ENCODE data around the gene PLEKHJ1. TPM values are rescaled to one million over a fixed set of nuclear protein-coding genes. Genes with fewer than 3 reads are reported as not detected.

PLEKHJ1 gene
- total RNA-seq, 2 donors from 2014 or later, result 47.5 to 89.0 TPM

DNA sequence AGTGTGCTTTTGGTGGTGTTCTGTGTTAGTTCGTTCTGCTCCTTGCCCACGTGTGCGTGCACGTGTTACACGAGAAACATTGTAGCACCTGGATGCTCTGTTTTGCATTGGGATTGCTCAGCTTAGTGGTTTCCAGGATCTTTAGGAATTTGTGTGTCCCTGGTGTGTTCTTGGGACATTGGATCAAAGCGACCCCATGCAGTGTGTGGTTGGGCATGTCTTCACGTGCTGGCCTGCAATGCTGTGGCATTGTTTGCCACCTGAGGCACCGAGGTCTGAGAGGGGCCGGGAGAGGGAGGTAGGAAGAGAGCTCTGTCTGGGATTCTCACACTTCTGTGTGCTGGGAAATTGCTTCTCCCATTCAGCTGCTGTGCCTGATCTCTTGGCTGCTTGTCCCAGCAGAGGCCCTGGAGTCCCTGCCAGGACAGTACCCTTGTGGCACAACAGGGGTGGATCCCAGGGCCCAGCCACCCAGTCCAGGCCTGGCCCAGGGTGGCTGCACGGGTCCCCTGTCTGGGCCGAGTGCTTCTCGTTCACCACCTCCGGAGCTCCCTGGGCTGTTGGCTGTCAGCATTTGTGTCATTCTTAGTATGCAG is 11.3 kb downstream of the PLEKHJ1 start:
- Histone ChIP-seq H3K4me3 (no peak overlapping the region), H3K27ac (peak overlapping the region in 3 of 4 donors; percentile 1 to 51 (median 2)), H3K27me3 (no peaks in the 10 kb centered on the region), H3K4me1 (peaks cover 11% of the 10 kb centered on the region), H3K36me3 (replicated peaks in 1 of 2; ENCODE audit: insufficient read depth in 1 of 2, low read depth in 2 of 2) (peaks cover 8 to 26% of the 10 kb centered on the region in 2 donors), H3K9me3 (no peaks in the 10 kb centered on the region)
- WGBS, 2 donors, result 44 to 50% methylated on average over 9 to 13 of the region's 13 CpGs
- DNase-seq, result peak in 3 of 4 donors; percentile 61 to 70 (median 68)
- intact Hi-C loops (cut with DNase I), result loop anchor here (5.0 kb wide), 1 partner anchor 53 kb away; no protein-coding TSS in a partner anchor
- TF ChIP-seq, protein P1, sequence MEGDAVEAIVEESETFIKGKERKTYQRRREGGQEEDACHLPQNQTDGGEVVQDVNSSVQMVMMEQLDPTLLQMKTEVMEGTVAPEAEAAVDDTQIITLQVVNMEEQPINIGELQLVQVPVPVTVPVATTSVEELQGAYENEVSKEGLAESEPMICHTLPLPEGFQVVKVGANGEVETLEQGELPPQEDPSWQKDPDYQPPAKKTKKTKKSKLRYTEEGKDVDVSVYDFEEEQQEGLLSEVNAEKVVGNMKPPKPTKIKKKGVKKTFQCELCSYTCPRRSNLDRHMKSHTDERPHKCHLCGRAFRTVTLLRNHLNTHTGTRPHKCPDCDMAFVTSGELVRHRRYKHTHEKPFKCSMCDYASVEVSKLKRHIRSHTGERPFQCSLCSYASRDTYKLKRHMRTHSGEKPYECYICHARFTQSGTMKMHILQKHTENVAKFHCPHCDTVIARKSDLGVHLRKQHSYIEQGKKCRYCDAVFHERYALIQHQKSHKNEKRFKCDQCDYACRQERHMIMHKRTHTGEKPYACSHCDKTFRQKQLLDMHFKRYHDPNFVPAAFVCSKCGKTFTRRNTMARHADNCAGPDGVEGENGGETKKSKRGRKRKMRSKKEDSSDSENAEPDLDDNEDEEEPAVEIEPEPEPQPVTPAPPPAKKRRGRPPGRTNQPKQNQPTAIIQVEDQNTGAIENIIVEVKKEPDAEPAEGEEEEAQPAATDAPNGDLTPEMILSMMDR (IDR thresholded peaks at IDR 0.05), result peak in 1 of 7 experiments; percentile 15
- TF ChIP-seq POLR2A (IDR thresholded peaks at IDR 0.05), result no peak
- peak; percentile 25 for ATAC-seq

DNA sequence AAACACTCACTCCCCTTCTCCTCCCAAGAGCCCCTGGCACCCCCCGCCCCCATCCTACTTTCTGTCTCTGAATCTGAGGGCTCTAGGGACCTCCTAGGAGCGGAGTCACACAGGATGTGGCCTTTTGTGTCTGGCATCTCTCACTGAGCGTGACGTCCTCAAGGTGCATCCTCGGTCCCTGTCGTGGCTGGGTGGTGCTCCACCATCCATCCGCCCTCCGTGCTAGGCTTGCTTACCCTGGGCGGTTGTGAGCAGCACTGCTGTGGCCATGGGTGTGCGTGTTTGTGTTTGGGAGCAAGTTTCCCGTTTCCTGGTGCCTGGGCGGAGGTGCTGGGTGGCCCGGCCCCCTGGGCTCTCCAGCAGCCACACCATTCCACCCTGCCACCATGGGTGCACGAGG is 12.2 kb downstream of the PLEKHJ1 start:
- H3K4me3 ChIP-seq, result no peak overlapping the region
- H3K27ac ChIP-seq, result peak overlapping the region in 1 of 4 donors; percentile 51
- H3K4me1 ChIP-seq, result peaks cover 11% of the 10 kb centered on the region
- no peaks in the 10 kb centered on the region for H3K27me3 ChIP-seq
- TF ChIP-seq, protein P1 (IDR thresholded peaks at IDR 0.05), result no peak
- no peak for TF ChIP-seq POLR2A (IDR thresholded peaks at IDR 0.05)
- WGBS, 2 donors, result 91 to 99% methylated on average over 13 of the region's 14 CpGs
- no peaks in the 10 kb centered on the region for H3K9me3 ChIP-seq
- DNase-seq (no peak), ATAC-seq (no peak)
- intact Hi-C loops (cut with DNase I), result no loop called here
- peaks cover 1 to 26% of the 10 kb centered on the region in 2 donors for H3K36me3 ChIP-seq (replicated peaks in 1 of 2; ENCODE audit: insufficient read depth in 1 of 2, low read depth in 2 of 2)

DNA sequence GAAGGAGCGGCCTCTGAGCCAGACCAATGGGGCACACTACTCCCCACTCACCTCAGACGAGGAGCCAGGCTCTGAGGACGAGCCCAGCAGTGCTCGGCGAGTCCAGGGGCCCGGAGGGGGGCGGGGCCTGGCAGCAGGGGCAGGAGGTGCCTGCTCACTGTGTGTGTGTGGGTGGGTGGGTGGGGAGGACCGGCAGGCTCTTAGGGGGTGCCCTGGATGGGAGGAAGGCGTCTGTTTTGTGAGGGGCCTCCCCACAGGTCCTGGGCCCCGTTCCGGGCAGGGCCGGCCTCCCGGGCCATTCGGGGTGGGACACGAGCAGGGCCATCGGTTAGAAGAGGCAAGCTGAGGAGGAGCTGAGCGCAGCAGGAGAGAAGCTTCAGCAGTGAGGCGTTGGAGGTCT is 12.7 kb downstream of the PLEKHJ1 start:
- H3K36me3 ChIP-seq (replicated peaks in 1 of 2; ENCODE audit: insufficient read depth in 1 of 2, low read depth in 2 of 2), result peaks cover 0 to 26% of the 10 kb centered on the region in 2 donors
- no peak for DNase-seq
- intact Hi-C loops (cut with DNase I), result no loop called here
- ATAC-seq, result no peak
- no peak overlapping the region for H3K27ac ChIP-seq
- TF ChIP-seq, protein P1 (IDR thresholded peaks at IDR 0.05), result no peak
- TF ChIP-seq POLR2A (IDR thresholded peaks at IDR 0.05), result no peak
- H3K4me3 ChIP-seq, result no peak overlapping the region
- H3K4me1 ChIP-seq, result peaks cover 11% of the 10 kb centered on the region
- H3K9me3 ChIP-seq, result no peaks in the 10 kb centered on the region
- H3K27me3 ChIP-seq, result no peaks in the 10 kb centered on the region
- WGBS, 2 donors, result 86 to 94% methylated on average over 16 of the region's 18 CpGs

DNA sequence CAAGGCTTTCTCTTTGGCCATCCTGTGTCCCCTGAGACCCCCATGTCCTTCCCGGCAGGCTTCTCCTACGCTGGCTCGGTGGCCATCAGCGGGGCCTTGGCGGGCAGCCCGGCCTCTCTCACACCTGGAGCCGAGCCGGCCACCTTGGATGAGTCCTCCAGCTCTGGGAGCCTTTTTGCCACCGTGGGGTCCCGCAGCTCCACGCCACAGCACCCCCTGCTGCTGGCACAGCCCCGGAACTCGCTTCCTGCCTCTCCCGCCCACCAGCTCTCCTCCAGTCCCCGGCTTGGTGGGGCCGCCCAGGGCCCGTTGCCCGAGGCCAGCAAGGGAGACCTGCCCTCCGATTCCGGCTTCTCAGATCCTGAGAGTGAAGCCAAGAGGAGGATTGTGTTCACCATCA is 14.2 kb downstream of the PLEKHJ1 start:
- H3K4me3 ChIP-seq, result no peak overlapping the region
- H3K9me3 ChIP-seq, result no peaks in the 10 kb centered on the region
- peaks cover 0 to 28% of the 10 kb centered on the region in 2 donors for H3K36me3 ChIP-seq (replicated peaks in 1 of 2; ENCODE audit: insufficient read depth in 1 of 2, low read depth in 2 of 2)
- intact Hi-C loops (cut with DNase I), result no loop called here
- no peak overlapping the region for H3K27ac ChIP-seq
- TF ChIP-seq POLR2A (IDR thresholded peaks at IDR 0.05), result no peak
- TF ChIP-seq, protein P1 (IDR thresholded peaks at IDR 0.05), result peak in 1 of 7 experiments; percentile 5
- ATAC-seq (no peak), DNase-seq (no peak)
- WGBS, 2 donors, result 89 to 91% methylated on average over 12 to 19 of the region's 20 CpGs
- peaks cover 11% of the 10 kb centered on the region for H3K4me1 ChIP-seq
- no peaks in the 10 kb centered on the region for H3K27me3 ChIP-seq
